ENCODE results near the gene PHF19.
A peak's percentile ranks its signal among the peaks of the same experiment; 100 is the strongest.

PHF19 gene

DNA sequence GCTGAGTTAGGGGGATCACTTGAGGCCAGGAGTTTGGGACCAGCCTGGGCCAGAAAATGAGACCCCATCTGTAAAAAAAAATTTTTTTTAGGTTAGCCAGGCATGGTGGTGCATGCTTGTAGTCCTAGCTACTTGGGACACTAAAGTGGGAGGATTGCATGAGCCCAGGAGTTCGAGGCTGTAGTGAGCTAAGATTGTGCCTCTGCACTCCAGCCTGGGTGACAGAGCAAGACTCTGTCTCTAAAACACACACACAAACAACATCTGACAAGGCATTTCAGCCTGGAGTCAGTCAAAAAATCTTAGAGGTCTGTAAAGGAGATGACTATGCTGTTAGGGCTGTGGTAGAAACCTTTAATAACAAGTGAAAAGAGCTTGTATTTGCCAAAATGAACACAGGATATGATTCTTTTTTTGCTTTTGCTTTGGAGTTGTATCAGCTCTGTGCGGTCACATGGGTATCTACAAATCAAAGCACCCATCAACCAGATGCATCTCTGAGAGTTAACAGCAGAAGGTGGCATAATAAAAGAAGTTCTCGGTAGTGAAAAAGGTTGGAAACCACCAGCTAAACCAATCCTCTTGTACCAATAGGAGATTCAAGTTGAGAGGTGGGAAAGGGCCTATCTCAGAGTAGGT is 30.6 kb downstream of the PHF19 start:
- Histone ChIP-seq H3K9ac (ENCODE audit: low read depth, low read length) (no peak overlapping the region), H3K27me3 (ENCODE audit: control insufficient read depth, insufficient read depth, low read length) (no peaks in the 10 kb centered on the region), H3K4me3 (ENCODE audit: low read depth, low read length) (no peak overlapping the region), H3K36me3 (ENCODE audit: control insufficient read depth, insufficient read depth, low read length) (peaks cover 7% of the 10 kb centered on the region; the same call in 1 of the 2 replicates), H3K27ac (ENCODE audit: low read depth, low read length) (no peak overlapping the region), H3K9me3 (ENCODE audit: control insufficient read depth, insufficient read depth, low read length) (no peaks in the 10 kb centered on the region), H3K4me1 (ENCODE audit: control insufficient read depth, insufficient read depth, low read length) (peaks cover 10% of the 10 kb centered on the region; the same call in 1 of the 2 replicates)

DNA sequence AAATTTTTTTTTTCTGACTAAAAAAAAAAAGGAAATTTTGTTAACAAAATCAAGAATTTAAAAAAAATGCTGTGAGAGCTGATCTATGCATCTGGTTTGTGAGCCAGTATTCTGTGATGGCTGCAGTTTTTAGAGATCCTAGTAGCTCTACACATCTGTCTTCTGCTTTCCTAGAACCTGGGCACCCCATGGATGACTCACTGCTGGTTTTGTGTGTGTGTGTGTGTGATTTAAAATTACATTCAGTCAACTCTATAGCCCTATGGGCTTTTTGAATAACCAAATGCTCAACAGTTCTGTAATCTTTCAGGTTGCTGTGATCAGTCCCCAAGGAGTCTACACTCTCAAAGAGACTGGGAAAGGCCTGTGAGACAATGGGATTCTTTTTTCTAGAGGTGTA is 31.7 kb downstream of the PHF19 start:
- Histone ChIP-seq H3K9ac (ENCODE audit: low read depth, low read length) (no peak overlapping the region), H3K4me3 (ENCODE audit: low read depth, low read length) (no peak overlapping the region), H3K4me1 (ENCODE audit: control insufficient read depth, insufficient read depth, low read length) (peaks cover 7% of the 10 kb centered on the region; the same call in 1 of the 2 replicates), H3K9me3 (ENCODE audit: control insufficient read depth, insufficient read depth, low read length) (no peaks in the 10 kb centered on the region), H3K27ac (ENCODE audit: low read depth, low read length) (no peak overlapping the region), H3K27me3 (ENCODE audit: control insufficient read depth, insufficient read depth, low read length) (no peaks in the 10 kb centered on the region), H3K36me3 (ENCODE audit: control insufficient read depth, insufficient read depth, low read length) (peaks cover 7% of the 10 kb centered on the region; the same call in 1 of the 2 replicates)

DNA sequence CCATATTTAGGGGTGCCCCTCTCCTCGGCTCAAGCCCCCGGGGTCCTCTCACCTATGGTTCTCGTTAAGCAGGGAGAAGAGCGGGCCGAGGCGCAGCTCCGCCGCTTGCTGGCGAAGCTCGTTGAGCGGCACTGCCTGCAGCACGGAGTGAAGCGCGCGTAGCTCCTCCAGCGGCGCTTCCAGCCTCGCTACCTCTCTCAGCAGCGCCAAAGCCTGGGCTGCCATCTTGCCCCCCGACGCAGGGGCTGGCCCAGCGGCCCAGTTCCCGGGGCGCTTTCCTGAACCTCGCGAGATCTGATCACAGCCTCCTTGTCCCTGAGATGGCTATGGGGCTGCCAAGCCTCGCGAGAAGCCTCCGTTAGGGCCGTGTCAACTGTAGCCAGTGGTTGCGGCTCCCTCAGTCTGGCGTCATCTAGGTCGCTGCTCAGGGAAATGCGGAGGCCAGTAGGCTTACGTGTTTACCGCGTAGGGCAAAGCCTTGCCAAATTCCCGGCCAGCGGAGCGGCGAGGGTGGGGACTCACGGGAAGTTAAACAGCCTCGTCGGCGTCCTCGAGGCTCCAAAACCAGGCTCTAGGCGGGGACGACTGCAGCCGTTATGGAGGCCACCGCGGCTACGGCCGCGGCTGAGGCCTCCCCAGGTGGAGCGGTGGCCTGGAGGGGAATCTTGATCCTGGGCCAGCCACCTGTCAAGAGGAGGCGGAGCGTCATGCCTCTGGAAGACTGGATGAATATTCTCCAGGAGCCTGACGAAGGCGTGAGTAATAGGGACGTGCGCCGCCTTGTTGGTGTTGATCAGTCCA is 34.1 kb downstream of the PHF19 start, which contains the start of gene PSMD5:
Gene PSMD5, minus strand, starts transcription at position 238 of the 801 bp plus-strand sequence. Its CDS starts 13 bp downstream, at position 225.
- peak within 1 kb of the TSS; percentile 87 for H3K9ac ChIP-seq (ENCODE audit: low read depth, low read length)
- H3K4me3 ChIP-seq (ENCODE audit: low read depth, low read length) = peak within 1 kb of the TSS; percentile 87
- no peaks in the 10 kb centered on the region for H3K9me3 ChIP-seq (ENCODE audit: control insufficient read depth, insufficient read depth, low read length)
- H3K27ac ChIP-seq (ENCODE audit: low read depth, low read length) = peak within 1 kb of the TSS; percentile 92
- H3K4me1 ChIP-seq (ENCODE audit: control insufficient read depth, insufficient read depth, low read length) = peaks cover 10% of the 10 kb centered on the region
- H3K36me3 ChIP-seq (ENCODE audit: control insufficient read depth, insufficient read depth, low read length) = peaks cover 13% of the 10 kb centered on the region
- H3K27me3 ChIP-seq (ENCODE audit: control insufficient read depth, insufficient read depth, low read length) = no peaks in the 10 kb centered on the region

DNA sequence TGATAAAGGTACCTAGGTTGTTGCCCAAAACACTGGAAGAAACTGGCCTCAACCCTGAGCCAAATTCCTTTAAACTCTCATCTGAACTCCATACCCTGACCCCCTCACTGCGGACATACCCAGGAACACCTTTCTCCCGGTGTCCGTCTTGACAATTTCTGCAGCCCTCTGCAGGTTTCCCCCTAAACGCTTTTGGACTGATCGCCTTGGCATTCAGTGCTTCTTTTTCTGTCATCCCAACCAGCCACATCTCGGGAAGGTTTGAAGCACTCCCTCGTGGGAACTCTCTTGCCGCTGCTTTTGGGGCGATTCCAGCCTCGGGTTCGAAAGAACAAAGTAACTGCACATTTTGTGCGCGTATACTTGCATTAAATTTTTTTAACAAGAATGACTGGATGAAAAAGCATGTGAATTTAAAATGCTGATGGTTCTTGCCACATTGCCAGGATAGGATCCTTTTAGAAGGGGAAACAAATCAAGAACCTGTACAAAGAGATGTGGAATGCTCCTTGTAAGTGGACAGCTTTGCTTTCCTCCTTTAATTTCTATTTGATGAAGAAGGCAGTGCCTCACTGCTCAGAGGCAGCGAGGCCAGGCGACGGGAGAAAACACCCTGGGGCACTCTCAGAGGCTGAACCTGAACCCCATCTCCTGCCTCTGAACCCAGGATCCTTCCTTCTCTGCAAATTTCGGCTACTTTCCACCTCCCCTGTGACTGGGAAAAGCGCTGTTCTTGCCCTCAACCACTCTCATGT is 34.9 kb downstream of the PHF19 start:
- Histone ChIP-seq H3K27me3 (ENCODE audit: control insufficient read depth, insufficient read depth, low read length) (no peaks in the 10 kb centered on the region), H3K27ac (ENCODE audit: low read depth, low read length) (peak overlapping the region; percentile 92), H3K4me3 (ENCODE audit: low read depth, low read length) (peak overlapping the region; percentile 87), H3K4me1 (ENCODE audit: control insufficient read depth, insufficient read depth, low read length) (peaks cover 10% of the 10 kb centered on the region), H3K9ac (ENCODE audit: low read depth, low read length) (peak overlapping the region; percentile 87), H3K9me3 (ENCODE audit: control insufficient read depth, insufficient read depth, low read length) (no peaks in the 10 kb centered on the region), H3K36me3 (ENCODE audit: control insufficient read depth, insufficient read depth, low read length) (peaks cover 19% of the 10 kb centered on the region)

DNA sequence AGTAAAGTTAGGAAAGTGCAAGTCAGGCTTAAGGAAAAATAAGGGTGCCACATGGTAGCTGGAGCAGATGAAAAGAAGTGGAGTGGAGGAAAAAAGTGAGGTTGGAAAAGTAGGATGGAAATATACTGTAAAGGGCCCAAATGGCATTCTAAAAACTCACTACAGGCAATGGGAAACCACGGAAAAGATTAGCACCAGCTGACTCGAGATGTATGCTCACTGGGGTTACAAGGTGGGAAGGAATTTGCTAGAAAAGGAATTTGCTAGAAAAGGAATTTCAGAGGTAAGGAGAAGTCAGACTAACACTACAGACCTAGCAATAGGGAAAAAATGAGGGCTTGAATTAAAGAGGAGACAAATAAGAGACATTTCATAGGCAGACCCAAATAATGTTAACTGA is 37.8 kb downstream of the PHF19 start:
- Histone ChIP-seq H3K9me3 (ENCODE audit: control insufficient read depth, insufficient read depth, low read length) (no peaks in the 10 kb centered on the region), H3K4me3 (ENCODE audit: low read depth, low read length) (no peak overlapping the region), H3K27me3 (ENCODE audit: control insufficient read depth, insufficient read depth, low read length) (no peaks in the 10 kb centered on the region), H3K9ac (ENCODE audit: low read depth, low read length) (no peak overlapping the region), H3K4me1 (ENCODE audit: control insufficient read depth, insufficient read depth, low read length) (peaks cover 3% of the 10 kb centered on the region), H3K36me3 (ENCODE audit: control insufficient read depth, insufficient read depth, low read length) (peaks cover 22% of the 10 kb centered on the region; the same call in 1 of the 2 replicates), H3K27ac (ENCODE audit: low read depth, low read length) (no peak overlapping the region)

DNA sequence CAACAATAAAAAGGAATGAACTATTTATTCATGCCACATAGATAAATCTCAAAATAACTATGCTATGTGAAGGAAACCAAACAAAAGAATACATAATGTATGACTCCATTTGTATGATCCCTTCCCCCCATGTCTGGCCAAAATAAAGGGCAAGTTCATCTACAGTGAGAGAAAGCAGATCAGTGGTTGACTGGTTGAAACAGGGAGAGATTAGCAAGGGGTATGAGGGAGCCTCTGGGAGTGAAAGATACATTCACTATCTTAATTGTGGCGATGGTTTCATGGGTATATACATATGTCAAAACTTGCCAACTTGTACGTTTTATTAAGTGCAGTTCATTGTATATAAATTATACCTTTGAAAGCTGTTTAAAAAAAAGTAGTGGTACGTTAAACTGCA is 39.1 kb downstream of the PHF19 start:
- Histone ChIP-seq H3K27me3 (ENCODE audit: control insufficient read depth, insufficient read depth, low read length) (no peaks in the 10 kb centered on the region), H3K36me3 (ENCODE audit: control insufficient read depth, insufficient read depth, low read length) (peaks cover 27% of the 10 kb centered on the region; the same call in 1 of the 2 replicates), H3K9me3 (ENCODE audit: control insufficient read depth, insufficient read depth, low read length) (no peaks in the 10 kb centered on the region), H3K4me3 (ENCODE audit: low read depth, low read length) (no peak overlapping the region), H3K9ac (ENCODE audit: low read depth, low read length) (no peak overlapping the region), H3K4me1 (ENCODE audit: control insufficient read depth, insufficient read depth, low read length) (peaks cover 3% of the 10 kb centered on the region), H3K27ac (ENCODE audit: low read depth, low read length) (no peak overlapping the region)

DNA sequence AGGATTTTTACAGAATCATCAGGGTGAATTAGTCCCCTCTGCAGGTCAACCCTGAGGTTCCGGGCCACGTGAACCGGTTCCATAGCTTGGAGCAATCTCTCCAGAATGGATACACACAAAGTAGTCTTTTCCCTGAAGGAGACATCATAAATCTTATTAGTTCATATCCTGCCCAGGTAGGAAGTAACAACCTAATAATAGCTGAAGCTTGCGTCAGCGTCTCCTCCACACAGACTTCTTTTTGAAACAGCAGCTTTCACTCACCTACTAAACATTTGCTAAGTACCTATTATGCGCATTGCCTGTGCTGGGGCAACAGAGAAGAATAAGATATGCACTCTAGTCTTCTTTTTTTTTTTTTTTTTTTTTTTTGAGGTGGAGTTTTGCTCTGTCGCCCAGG is 43.7 kb downstream of the PHF19 start:
- Histone ChIP-seq H3K27ac (ENCODE audit: low read depth, low read length) (peak overlapping the region; percentile 35), H3K36me3 (ENCODE audit: control insufficient read depth, insufficient read depth, low read length) (peaks cover 64% of the 10 kb centered on the region), H3K4me1 (ENCODE audit: control insufficient read depth, insufficient read depth, low read length) (no peaks in the 10 kb centered on the region), H3K9ac (ENCODE audit: low read depth, low read length) (no peak overlapping the region), H3K4me3 (ENCODE audit: low read depth, low read length) (no peak overlapping the region), H3K27me3 (ENCODE audit: control insufficient read depth, insufficient read depth, low read length) (no peaks in the 10 kb centered on the region), H3K9me3 (ENCODE audit: control insufficient read depth, insufficient read depth, low read length) (no peaks in the 10 kb centered on the region)

DNA sequence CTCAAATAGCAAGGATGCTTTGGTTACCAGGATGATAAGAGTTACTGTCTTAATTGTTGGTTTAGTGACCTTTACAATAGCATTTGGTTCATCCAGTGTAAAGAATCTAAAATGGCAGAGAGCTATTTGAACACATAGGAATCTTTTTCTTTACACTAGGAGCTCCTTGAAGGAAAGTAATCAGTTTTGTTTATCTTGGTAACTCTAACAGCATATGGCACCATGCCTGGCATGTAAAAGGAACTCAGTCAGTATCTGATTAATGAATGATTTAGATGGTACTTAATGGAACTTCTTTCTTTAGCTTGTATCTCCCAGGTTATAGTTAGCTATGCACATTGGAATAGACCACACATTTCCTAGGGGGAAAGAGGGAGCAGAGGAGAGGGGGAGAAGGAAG is 44.2 kb downstream of the PHF19 start:
- no peak overlapping the region for H3K27ac ChIP-seq (ENCODE audit: low read depth, low read length)
- no peaks in the 10 kb centered on the region for H3K9me3 ChIP-seq (ENCODE audit: control insufficient read depth, insufficient read depth, low read length)
- no peak overlapping the region for H3K9ac ChIP-seq (ENCODE audit: low read depth, low read length)
- peaks cover 62% of the 10 kb centered on the region for H3K36me3 ChIP-seq (ENCODE audit: control insufficient read depth, insufficient read depth, low read length)
- H3K4me3 ChIP-seq (ENCODE audit: low read depth, low read length) = no peak overlapping the region
- no peaks in the 10 kb centered on the region for H3K27me3 ChIP-seq (ENCODE audit: control insufficient read depth, insufficient read depth, low read length)
- no peaks in the 10 kb centered on the region for H3K4me1 ChIP-seq (ENCODE audit: control insufficient read depth, insufficient read depth, low read length)

DNA sequence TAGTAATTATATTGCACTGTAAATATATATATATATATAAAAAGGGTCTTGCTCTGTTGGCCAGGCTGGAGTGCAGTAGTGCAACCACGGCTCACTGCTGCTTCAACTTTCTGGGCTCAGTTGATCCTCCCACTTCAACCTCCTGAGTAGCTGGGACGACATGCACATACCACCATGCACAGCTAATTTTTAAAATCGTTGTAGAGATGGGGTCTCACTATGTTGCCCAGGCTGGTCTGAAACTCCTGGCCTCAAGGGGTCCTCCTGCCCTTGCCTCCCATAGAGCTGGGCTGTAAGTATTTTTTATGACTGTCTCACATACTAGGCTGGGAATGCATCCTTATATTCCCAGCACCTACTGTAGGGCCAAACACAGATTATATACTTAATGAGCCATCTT is 46.1 kb downstream of the PHF19 start:
- H3K27me3 ChIP-seq (ENCODE audit: control insufficient read depth, insufficient read depth, low read length) = no peaks in the 10 kb centered on the region
- peaks cover 74% of the 10 kb centered on the region for H3K36me3 ChIP-seq (ENCODE audit: control insufficient read depth, insufficient read depth, low read length)
- H3K9ac ChIP-seq (ENCODE audit: low read depth, low read length) = no peak overlapping the region
- no peaks in the 10 kb centered on the region for H3K4me1 ChIP-seq (ENCODE audit: control insufficient read depth, insufficient read depth, low read length)
- H3K4me3 ChIP-seq (ENCODE audit: low read depth, low read length) = no peak overlapping the region
- no peaks in the 10 kb centered on the region for H3K9me3 ChIP-seq (ENCODE audit: control insufficient read depth, insufficient read depth, low read length)
- H3K27ac ChIP-seq (ENCODE audit: low read depth, low read length) = no peak overlapping the region

DNA sequence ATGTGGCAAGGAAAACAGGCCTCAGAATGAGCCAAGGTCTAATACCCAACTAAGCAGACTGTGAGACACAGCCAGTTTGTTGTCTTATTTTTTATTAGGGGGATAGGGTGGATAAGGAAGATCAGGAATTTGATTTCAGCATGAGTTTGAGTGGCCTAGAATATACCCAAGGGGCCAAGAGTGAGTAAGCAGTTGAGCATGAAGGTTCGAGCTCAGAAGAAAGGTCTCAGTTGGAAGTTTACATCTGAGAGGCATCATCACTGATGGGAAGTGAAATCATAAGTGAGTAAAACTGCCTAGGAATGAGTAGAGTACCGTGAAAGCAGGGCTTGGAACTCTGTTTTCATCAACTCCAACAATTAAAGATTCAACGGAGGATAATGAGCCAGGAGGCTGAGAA is 46.8 kb downstream of the PHF19 start:
- no peaks in the 10 kb centered on the region for H3K9me3 ChIP-seq (ENCODE audit: control insufficient read depth, insufficient read depth, low read length)
- H3K36me3 ChIP-seq (ENCODE audit: control insufficient read depth, insufficient read depth, low read length) = peaks cover 77% of the 10 kb centered on the region
- no peak overlapping the region for H3K27ac ChIP-seq (ENCODE audit: low read depth, low read length)
- H3K4me1 ChIP-seq (ENCODE audit: control insufficient read depth, insufficient read depth, low read length) = no peaks in the 10 kb centered on the region
- no peak overlapping the region for H3K4me3 ChIP-seq (ENCODE audit: low read depth, low read length)
- H3K9ac ChIP-seq (ENCODE audit: low read depth, low read length) = no peak overlapping the region
- no peaks in the 10 kb centered on the region for H3K27me3 ChIP-seq (ENCODE audit: control insufficient read depth, insufficient read depth, low read length)

All from HUES48 (cell line).